ENCODE data around the gene POLR3A.
"Not testable (repeated sequence)": the region's sequence is repeated elsewhere in the genome, so short reads cannot be mapped to it uniquely, and the experiment has no call there.

Gene POLR3A

GRCh38 chr10:78015546-78015945 lies 13.8 kb downstream of the POLR3A start:
- no peak for DNase-seq

GRCh38 chr10:78013564-78013963 lies 15.8 kb downstream of the POLR3A start:
- no peak for DNase-seq

- no peak for DNase-seq
Observed at GRCh38 chr10:78011065-78011464, 18.2 kb downstream of the POLR3A start.

DNA sequence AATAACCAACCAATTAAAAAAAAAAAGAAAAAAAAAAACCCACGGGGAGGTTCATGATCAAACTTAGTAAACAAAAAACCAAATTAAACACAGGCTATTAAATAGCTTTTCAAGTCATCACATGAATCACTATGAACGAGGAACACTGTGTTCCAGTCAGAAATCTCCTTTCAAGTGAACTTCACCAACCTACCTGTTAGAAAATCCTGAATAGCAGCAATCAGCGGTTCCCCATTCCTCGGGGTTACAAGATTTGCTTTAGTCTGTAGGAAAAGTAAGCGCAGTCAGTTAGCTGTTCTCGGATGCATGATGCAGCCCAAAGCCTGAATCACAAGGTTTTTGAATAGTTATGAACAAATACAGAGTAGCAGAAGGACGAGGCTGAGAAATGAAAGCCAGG lies 19.0 kb downstream of the POLR3A start:
- DNase-seq = no peak

DNA sequence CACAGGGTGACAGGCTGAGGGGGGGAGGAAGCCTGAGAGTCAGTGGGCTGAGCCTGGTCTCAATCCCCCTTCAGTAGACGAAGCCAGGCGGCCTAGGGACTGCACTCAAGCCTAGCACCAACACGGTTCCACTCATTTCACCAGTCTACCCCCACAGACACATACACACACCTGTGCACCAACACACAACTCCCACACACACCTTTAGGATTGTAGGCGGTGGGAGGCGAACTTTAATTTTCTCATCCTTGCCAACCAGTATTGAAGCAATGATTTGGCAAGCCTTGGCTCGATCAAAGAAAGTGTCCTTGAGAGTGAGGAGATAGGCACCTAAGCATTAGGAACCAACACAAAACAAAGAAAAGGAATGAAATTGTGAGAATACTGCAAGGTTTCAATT lies 19.7 kb downstream of the POLR3A start:
- no peak for DNase-seq

DNA sequence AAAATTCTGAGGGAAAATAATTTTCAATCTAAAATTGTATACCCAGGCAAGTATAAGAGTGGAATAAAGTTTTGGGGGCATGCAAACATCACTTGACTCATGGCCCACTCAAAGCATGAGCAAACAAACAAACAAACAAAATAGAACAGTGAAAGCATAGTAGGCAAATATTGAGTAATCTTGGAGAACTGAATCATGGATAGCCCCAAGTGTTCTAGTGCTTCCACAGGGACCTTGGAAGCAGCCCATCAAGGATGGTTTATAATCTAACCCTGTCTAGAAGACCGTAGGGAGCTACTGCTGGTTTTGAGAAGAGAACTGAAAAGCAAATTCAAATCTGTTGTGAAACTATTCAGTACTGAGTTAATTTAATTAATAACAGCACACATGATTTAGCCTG lies 22.1 kb downstream of the POLR3A start:
- no peak for DNase-seq

DNA sequence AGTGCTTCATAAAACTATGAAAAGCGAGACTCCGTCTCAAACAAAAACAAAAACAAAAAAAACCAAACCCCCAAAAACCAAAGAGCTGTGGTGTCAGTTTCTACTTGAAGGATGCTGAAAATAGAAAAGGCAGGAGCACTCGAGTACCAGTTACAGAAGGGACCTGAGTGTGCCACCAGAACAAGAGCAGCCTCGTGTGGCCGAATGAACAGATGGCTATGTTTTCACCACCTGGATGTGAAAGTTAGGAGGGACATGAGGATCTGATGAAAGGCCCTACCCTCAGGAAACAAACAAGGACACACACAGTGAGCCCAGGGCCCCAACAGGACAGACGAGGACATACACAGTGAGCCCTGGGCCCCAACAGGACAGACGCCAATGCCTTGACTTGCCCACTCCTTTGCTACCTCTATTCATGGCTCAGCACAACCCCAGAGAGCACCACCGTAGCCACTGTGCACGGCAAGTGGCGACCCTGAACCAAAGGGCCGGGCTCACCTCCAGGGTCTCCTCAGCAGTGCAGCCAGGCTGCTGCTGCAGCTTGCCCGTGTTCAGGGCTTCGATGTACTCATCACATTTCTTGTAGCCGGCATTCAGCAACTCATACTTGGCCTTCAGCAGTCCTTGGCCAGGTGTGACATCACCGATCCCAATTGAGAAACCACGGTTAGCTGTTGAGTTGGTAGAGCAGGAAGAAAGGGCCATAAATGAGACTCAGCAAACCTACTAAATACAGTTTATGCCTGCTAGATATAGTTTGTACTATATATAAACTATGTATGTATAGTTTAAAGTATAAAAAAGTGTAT lies 24.9 kb downstream of the POLR3A start:
- no peak for DNase-seq

DNA sequence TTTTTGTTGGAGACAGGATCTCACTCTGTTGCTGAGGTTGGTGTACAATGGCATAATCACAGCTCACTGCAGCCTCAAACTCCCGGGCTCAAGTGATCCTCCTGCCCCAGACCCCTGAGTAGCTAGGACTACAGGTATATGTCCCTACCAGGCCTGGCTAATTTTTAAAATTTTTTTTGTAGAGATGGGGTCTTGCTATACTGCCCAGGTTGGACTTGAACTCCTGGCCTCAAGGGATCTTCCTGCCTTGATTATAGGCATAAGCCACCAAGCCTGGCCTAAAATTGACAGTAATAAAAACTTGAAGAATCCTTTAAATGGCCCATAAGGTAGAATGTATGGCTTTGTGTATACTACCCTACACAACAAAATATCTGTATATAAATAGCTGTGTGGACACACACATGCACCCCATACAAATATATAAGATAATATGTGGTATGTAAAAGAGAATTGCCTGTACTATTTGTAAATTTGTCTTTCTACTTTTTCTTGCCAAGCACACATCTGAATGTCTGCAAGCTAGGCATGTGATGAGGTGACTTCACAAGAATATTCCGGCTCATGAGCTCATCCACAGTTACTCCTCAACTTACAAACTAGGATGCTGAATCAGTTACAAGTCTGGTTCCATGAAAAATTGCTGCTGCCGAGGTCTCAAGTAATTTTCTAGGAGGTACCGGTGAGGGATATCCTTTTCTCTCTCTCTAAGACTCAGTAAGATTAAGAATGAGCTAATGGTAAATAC lies 26.6 kb downstream of the POLR3A start:
- DNase-seq = no peak

GRCh38 chr10:78000956-78001472 lies 28.3 kb downstream of the POLR3A start:
- DNase-seq = no peak

GRCh38 chr10:78000206-78000605 lies 29.1 kb downstream of the POLR3A start:
- DNase-seq = no peak

DNA sequence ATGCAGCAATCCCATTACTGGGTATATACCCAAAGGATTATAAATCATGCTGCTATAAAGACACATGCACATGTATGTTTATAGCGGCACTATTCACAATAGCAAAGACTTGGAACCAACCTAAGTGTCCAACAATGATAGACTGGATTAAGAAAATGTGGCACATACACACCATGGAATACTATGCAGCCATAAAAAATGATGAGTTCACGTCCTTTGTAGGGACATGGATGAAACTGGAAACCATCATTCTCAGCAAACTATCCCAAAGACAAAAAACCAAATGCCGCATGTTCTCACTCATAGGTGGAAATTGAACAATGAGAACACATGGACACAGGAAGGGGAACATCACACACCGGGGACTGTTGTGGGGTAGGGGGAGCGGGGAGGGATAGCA lies 30.5 kb downstream of the POLR3A start:
- not testable (repeated sequence) for DNase-seq

- no peak for DNase-seq
Observed at GRCh38 chr10:77993620-77994019, 35.7 kb downstream of the POLR3A start.

DNA sequence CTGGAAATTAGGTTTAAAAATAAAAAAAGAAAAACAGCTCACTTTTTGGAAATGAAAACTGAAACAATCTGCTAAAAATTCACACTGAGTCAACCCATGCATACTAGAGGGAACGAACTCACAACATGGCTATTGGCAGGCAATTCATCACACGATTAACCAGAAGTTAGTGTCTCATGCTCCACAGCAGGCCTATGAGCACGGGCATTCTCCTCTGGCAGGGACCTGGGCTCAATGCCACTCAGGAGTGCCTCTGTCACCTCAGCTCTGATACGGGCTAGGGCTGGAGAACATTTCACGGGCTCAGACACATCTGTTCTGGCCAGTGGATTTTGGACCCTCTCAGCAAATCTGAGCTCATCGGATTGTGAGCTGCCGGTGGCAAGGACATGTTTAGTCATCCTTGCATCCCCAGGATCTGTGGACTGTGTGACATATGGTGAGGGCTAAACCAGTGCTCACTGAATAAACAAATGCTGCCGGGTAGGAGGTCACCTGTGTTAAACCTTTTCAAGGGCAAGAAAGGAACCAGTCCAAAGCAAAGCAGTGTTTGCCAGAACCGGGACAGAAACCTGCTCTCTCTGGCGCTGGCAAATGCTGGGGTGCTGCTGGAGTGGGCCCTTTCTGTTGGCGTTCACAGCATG lies 40.1 kb downstream of the POLR3A start:
- no peak for DNase-seq

GRCh38 chr10:77987671-77988255 lies 41.6 kb downstream of the POLR3A start:
- no peak for DNase-seq

- DNase-seq = no peak
Observed at GRCh38 chr10:77984986-77985385, 44.3 kb downstream of the POLR3A start.

DNA sequence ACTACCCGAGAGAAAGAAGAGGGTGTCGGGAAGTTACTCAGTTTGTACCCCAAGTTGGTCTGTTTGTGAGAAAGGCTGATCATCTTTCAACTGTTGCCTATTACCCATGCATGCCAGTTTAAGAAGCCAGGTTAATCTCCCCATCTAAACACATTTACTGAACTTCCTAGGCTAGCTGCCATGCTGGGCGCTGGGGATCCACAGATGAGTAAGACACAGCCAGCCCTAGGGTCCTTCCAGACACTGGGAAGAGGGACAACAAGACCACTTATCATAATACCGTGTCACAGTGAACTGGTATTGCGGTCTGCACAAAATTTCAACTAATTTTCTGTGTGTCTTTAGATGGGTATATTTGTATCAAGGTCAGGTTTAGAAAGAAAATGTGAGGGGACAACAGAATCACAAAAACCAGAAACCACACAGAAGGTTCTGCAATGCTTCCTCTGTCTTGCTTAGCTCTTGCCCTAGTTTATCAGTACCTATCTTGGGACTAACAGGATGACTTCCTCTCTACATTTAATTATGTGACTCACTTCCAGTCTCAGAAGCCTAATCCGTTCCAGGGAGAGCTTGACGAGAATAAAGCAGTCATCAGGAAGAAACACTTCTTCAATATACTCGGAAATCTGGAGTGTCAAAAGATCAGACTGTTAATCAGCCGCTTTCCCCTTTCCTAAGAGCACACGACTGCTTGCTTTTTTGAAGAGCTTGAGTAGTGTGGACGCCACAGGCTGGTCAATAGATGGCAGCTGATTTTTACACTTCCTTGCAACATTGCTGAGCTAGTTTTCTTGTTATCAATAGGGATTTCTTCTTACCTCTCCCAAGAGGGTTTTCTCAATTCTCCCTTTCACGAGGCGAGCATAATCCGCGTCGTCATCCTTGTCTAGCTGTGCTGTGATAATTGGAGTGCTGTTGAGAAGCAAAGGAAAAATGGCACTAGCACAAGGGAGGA lies 45.7 kb downstream of the POLR3A start:
- no peak for DNase-seq

GRCh38 chr10:77981281-77981680 lies 48.0 kb downstream of the POLR3A start:
- no peak for DNase-seq

GRCh38 chr10:77979221-77979620 lies 50.1 kb downstream of the POLR3A start:
- DNase-seq = no peak

GRCh38 chr10:77978360-77978759 lies 51.0 kb downstream of the POLR3A start:
- no peak for DNase-seq

GRCh38 chr10:77977934-77978333 lies 51.4 kb downstream of the POLR3A start:
- DNase-seq = no peak

- no peak for DNase-seq
Observed at GRCh38 chr10:77977016-77977415, 52.3 kb downstream of the POLR3A start.

GRCh38 chr10:77975086-77975666 lies 54.1 kb downstream of the POLR3A start:
- DNase-seq = no peak
